ENCODE results near the gene TMEM121B.

The TMEM121B gene

DNA sequence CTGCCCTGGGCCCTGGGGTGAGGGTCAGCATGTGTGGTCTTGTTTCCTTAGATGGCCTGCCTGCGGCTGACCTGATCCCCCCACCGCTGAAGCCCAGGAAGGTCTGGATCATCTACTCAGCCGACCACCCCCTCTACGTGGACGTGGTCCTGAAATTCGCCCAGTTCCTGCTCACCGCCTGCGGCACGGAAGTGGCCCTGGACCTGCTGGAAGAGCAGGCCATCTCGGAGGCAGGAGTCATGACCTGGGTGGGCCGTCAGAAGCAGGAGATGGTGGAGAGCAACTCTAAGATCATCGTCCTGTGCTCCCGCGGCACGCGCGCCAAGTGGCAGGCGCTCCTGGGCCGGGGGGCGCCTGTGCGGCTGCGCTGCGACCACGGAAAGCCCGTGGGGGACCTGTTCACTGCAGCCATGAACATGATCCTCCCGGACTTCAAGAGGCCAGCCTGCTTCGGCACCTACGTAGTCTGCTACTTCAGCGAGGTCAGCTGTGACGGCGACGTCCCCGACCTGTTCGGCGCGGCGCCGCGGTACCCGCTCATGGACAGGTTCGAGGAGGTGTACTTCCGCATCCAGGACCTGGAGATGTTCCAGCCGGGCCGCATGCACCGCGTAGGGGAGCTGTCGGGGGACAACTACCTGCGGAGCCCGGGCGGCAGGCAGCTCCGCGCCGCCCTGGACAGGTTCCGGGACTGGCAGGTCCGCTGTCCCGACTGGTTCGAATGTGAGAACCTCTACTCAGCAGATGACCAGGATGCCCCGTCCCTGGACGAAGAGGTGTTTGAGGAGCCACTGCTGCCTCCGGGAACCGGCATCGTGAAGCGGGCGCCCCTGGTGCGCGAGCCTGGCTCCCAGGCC, 12.7 kb downstream of the TMEM121B start:
- Histone ChIP-seq H3K4me3 (ENCODE audit: low read depth, low read length) (no peak overlapping the region), H3K27me3 (replicated peaks) (no peaks in the 10 kb centered on the region), H3K27ac (no peak overlapping the region), H3K36me3 (replicated peaks) (peaks cover 25% of the 10 kb centered on the region)
- TF ChIP-seq, protein P1, sequence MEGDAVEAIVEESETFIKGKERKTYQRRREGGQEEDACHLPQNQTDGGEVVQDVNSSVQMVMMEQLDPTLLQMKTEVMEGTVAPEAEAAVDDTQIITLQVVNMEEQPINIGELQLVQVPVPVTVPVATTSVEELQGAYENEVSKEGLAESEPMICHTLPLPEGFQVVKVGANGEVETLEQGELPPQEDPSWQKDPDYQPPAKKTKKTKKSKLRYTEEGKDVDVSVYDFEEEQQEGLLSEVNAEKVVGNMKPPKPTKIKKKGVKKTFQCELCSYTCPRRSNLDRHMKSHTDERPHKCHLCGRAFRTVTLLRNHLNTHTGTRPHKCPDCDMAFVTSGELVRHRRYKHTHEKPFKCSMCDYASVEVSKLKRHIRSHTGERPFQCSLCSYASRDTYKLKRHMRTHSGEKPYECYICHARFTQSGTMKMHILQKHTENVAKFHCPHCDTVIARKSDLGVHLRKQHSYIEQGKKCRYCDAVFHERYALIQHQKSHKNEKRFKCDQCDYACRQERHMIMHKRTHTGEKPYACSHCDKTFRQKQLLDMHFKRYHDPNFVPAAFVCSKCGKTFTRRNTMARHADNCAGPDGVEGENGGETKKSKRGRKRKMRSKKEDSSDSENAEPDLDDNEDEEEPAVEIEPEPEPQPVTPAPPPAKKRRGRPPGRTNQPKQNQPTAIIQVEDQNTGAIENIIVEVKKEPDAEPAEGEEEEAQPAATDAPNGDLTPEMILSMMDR (IDR thresholded peaks at IDR 0.05; ENCODE audit: low read depth, low read length, missing control alignments) = no peak
- in situ Hi-C loops (cut with HindIII; ENCODE audit: low pct_ligation_motif_present, low sequenced_read_pairs) = no loop called here
- no peak for DNase-seq

DNA sequence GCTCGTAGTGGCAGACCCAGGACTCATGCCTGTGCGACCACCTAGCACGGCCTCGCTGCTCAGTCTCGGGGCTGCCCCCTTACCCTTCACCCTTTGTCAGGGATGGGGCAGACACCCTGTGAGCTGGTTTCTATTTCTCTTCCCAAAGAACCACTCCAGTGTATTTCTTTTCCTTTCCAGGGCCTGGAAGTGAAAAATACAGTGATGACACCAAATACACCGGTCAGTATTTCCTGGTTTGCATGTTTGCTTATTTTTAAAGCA, 13.7 kb downstream of the TMEM121B start:
- Histone ChIP-seq H3K36me3 (replicated peaks) (peaks cover 26% of the 10 kb centered on the region), H3K27ac (no peak overlapping the region), H3K27me3 (replicated peaks) (no peaks in the 10 kb centered on the region), H3K4me3 (ENCODE audit: low read depth, low read length) (no peak overlapping the region)
- TF ChIP-seq, protein P1 (IDR thresholded peaks at IDR 0.05; ENCODE audit: low read depth, low read length, missing control alignments) = no peak
- DNase-seq = no peak
- in situ Hi-C loops (cut with HindIII; ENCODE audit: low pct_ligation_motif_present, low sequenced_read_pairs) = no loop called here

DNA sequence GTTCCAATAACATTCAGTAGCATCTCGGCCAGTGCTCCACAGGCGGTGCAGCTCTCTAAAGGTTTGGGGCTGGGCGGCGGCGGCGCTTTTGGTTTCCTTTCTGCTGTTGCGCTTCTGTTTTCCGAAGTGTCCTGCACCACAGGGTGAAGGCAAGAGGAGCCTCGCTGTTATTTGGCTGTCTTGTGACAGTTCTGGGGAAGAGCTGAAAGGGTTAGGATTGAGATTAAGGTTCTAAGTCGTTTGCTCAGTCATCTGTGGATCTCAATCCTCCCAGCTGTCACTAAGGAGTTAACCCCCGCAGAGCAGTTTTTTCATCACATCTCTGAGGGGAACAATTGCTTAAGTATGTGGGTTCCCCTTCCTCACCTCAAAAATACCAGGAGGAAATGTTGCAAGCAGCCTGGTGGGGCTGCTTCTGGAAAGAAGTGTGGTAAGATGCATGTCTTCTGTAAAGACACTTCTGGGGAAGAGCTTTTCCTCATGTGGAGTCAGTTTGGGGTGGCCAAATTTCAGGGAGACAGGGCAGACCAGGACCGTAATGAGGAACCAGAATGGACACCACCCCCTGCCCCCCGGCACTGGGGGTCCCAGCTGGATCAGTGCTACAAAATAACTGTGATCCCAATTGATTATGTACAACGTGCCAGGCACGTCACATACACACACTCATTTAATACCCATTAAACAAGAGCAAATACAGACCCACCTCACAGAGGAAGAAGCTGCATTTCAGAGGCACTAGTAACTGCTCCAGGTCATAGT, 14.2 kb downstream of the TMEM121B start:
- no peak for DNase-seq
- TF ChIP-seq, protein P1 (IDR thresholded peaks at IDR 0.05; ENCODE audit: low read depth, low read length, missing control alignments) = no peak
- H3K36me3 ChIP-seq (replicated peaks) = peaks cover 31% of the 10 kb centered on the region
- H3K4me3 ChIP-seq (ENCODE audit: low read depth, low read length) = no peak overlapping the region
- no peak overlapping the region for H3K27ac ChIP-seq
- H3K27me3 ChIP-seq (replicated peaks) = no peaks in the 10 kb centered on the region
- in situ Hi-C loops (cut with HindIII; ENCODE audit: low pct_ligation_motif_present, low sequenced_read_pairs) = no loop called here

DNA sequence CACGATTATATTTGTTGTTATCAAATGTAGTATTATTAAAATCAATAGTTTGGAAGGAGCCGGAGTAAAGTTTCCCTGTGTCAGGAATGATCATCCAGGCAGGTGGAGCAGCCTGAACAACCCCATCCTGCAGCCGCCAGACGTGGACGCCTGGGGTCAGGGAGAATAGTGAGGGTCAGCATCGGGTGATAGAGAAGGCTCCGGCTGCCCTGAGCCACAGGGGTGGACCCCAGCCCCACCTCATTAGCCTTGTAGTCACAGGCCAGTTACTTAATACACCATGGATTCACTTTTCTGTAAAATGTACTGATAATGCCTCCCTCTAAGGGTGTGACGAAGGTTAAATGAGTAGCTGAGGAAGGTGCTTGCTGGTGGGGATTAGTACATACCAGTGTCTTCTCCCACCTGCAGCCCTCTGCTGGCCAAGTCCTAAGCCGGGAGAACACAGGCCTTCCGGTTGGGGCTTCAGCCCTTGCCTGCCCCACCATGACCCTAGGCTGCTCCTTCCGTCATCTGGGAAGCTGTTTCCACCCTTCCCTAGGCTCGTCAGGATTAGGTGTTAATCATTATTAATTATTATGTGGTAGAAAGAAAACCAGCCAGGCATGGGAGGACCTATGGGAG, 14.9 kb downstream of the TMEM121B start:
- Histone ChIP-seq H3K4me3 (ENCODE audit: low read depth, low read length) (no peak overlapping the region), H3K27me3 (replicated peaks) (no peaks in the 10 kb centered on the region), H3K36me3 (replicated peaks) (peaks cover 38% of the 10 kb centered on the region), H3K27ac (no peak overlapping the region)
- DNase-seq = no peak
- in situ Hi-C loops (cut with HindIII; ENCODE audit: low pct_ligation_motif_present, low sequenced_read_pairs) = no loop called here
- TF ChIP-seq, protein P1 (IDR thresholded peaks at IDR 0.05; ENCODE audit: low read depth, low read length, missing control alignments) = peak; percentile 22

DNA sequence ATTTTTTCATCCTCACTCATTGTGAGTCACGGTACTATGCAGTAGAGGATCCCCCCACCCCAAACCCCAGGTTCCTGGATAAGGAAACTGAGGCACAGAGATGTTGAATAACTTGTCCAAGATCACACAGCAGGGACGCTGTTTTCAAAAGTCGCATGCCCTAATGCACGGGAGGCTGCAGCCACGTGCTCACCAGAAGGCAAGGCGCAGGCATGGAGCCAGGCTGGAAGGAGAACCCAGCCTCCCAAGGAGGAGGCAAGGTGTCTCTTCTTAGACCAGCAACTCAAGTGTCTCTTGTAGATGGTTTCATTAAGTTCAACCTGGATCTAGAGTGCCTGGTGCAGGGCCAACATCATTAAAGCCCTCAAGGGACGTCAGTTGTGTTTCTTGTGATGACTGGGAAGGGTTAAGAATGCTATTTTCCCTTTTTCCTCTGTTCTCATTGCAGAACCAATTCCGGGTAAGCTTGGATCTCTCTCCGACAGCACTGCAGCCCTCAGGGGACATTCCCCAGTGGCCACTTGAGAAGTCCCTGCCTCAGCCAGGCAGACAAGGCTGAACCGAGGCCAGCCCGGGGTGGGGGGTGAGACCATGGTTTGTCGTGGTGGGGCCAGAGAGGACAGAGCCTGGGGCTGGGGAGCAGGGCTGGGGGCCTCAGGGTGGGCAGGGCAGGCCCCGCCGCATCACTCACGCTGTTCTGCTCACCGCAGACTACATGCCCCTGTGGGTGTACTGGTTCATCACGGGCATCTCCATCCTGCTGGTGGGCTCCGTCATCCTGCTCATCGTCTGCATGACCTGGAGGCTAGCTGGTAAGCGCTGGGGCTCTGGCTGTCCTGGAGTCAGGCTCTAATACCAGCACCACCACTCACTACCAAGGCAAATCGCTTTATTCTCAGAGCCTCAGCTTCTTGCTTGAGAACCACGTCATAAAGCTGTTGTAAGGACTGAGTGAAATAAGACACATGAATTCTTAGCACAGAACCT, 15.7 kb downstream of the TMEM121B start:
- Histone ChIP-seq H3K36me3 (replicated peaks) (peaks cover 45% of the 10 kb centered on the region), H3K27ac (no peak overlapping the region), H3K27me3 (replicated peaks) (no peaks in the 10 kb centered on the region), H3K4me3 (ENCODE audit: low read depth, low read length) (no peak overlapping the region)
- no peak for DNase-seq
- in situ Hi-C loops (cut with HindIII; ENCODE audit: low pct_ligation_motif_present, low sequenced_read_pairs) = no loop called here
- TF ChIP-seq, protein P1 (IDR thresholded peaks at IDR 0.05; ENCODE audit: low read depth, low read length, missing control alignments) = no peak

Measured in brain microvascular endothelial cell (primary cell).